Measurements from ENCODE around the gene FNDC3B.

- TF ChIP-seq SIN3A (conservative IDR thresholded peaks at IDR 0.05 in 1 of 2, IDR thresholded peaks at IDR 0.05 in 1 of 2; ENCODE audit: low read depth in 1 of 2, low read length in 2 of 2) (no peak), POLR2A (IDR thresholded peaks at IDR 0.05; ENCODE audit: control extremely low read depth in 1 of 2, low read depth in 2 of 2, low read length in 2 of 2) (no peak), CTCF (IDR thresholded peaks at IDR 0.05; ENCODE audit: control extremely low read depth in 1 of 3, insufficient read depth in 1 of 3, low read depth in 1 of 3, low read length in 3 of 3) (no peak), ATF2 (IDR thresholded peaks at IDR 0.05; ENCODE audit: low read length) (no peak), BACH1 (IDR thresholded peaks at IDR 0.05; ENCODE audit: low read length) (no peak)
These were observed 117.2 kb downstream of the FNDC3B start for GRCh38 chr3:172156586-172156955.
